GM21723 (cell line): Measurements from ENCODE around the gene SLC66A1.

ENCODE experiments used
- ATAC-seq: cut with Tn5 transposase; IDR thresholded peaks from one replicate; pipeline ENCODE4 v1.9.1; 2021; ENCODE audit warnings: mild to moderate bottlenecking, moderate library complexity; ENCODE audit not compliant: unreplicated experiment

Gene SLC66A1

GRCh38 chr1:19375631-19376400, 63.7 kb downstream of the SLC66A1 start:
- no peak for ATAC-seq

- no peak for ATAC-seq
Observed at GRCh38 chr1:19376428-19377372, 64.6 kb downstream of the SLC66A1 start.

GRCh38 chr1:19377812-19378718, 65.9 kb downstream of the SLC66A1 start:
- no peak for ATAC-seq
